Endothelial cell of umbilical vein (primary cell): ENCODE data around the gene DIDO1. TPM values are rescaled to one million over a fixed set of nuclear protein-coding genes. Genes with fewer than 3 reads are reported as not detected.

Source experiments
- BruUV-seq: library from RNA; stranded (reverse); fragments of 400-500 nt; replicated peaks from 2 replicates; lab custom pipeline; 2021; lab: Mats Ljungman, UMichigan
- CTCF ChIA-PET: fragments of 300-600, 350-600 bp; sonication (Branson Sonifier 250); formaldehyde crosslinking; loops from one replicate; lab custom pipeline; 2021; ENCODE audit warnings: antibody characterized with exemption, inconsistent platforms; lab: Charles Lee
- POLR2A ChIA-PET: fragments of 300-600, 350-600 bp; sonication (Branson Sonifier 250); formaldehyde crosslinking; loops from one replicate; lab custom pipeline; 2021; ENCODE audit warnings: antibody characterized with exemption, inconsistent platforms; lab: Charles Lee
- DNase-seq: peaks from one replicate; pipeline ENCODE4 v3.0.0-alpha.2; 2011; ENCODE audit warnings: low read depth, low spot score
- FAIRE-seq: peaks from 2 replicates; lab custom pipeline; 2011; peaks lifted over from hg19 to GRCh38; lab: Jason Lieb, UNC
- H2AFZ ChIP-seq: 2 replicates; pipeline ENCODE4 v1.6.0; 2012; ENCODE audit warnings: low read depth, low read length, control low read depth, inconsistent platforms
- H3K27ac ChIP-seq: 2 replicates; pipeline ENCODE4 v1.5.1; 2011; ENCODE audit warnings: low read depth, mild to moderate bottlenecking, control low read depth, low read length, moderate library complexity; ENCODE audit not compliant: insufficient read depth
- H3K27me3 ChIP-seq, 2 experiments: 2 replicates each; pipeline versions ENCODE4 v1.6.0 to v1.6.1; 2011; ENCODE audit warnings: low read length in 2 of 2, mixed read lengths in 1 of 2; ENCODE audit not compliant: control insufficient read depth in 2 of 2, insufficient read depth in 2 of 2
- H3K36me3 ChIP-seq, 2 experiments: 2 replicates in 1 of 2; 3 replicates in 1 of 2; pipeline ENCODE4 v1.5.1; 2011; ENCODE audit warnings: low read length in 2 of 2, mild to moderate bottlenecking in 1 of 2, moderate library complexity in 1 of 2; ENCODE audit not compliant: control insufficient read depth in 2 of 2, insufficient read depth in 2 of 2; ENCODE audit errors: extremely low read depth in 1 of 2
- H3K4me1 ChIP-seq: 3 replicates; pipeline ENCODE4 v1.5.1; 2011; ENCODE audit warnings: mild to moderate bottlenecking, low read length; ENCODE audit not compliant: control insufficient read depth, insufficient read depth; ENCODE audit errors: extremely low read depth
- H3K4me2 ChIP-seq: 2 replicates; pipeline ENCODE4 v1.6.1; 2011; ENCODE audit warnings: low read length, control low read depth, mixed read lengths; ENCODE audit not compliant: insufficient read depth
- H3K4me3 ChIP-seq, 3 experiments: fragments of 200-600 bp in 1 of 3; sonication (generic), shearing (Covaris generic) in 1 of 3; replicated peaks in 1 of 3; 2 replicates each; pipeline ENCODE4 v1.5.1; 2011 to 2016; ENCODE audit warnings: control low read depth in 3 of 3, low read length in 3 of 3, mild to moderate bottlenecking in 2 of 3, inconsistent platforms in 1 of 3, low read depth in 1 of 3, moderate library complexity in 1 of 3; ENCODE audit not compliant: insufficient read depth in 1 of 3
- H3K79me2 ChIP-seq: 2 replicates; pipeline ENCODE4 v1.6.0; 2012; ENCODE audit warnings: low read length, inconsistent platforms; ENCODE audit not compliant: control insufficient read depth, insufficient read depth
- H3K9ac ChIP-seq: replicated peaks from 2 replicates; pipeline ENCODE3; 2011; ENCODE audit warnings: low read length, control low read depth; ENCODE audit not compliant: insufficient read depth; ENCODE audit errors: extremely low read depth
- H3K9me1 ChIP-seq: replicated peaks from 3 replicates; pipeline ENCODE4 v1.6.0; 2011; ENCODE audit warnings: mild to moderate bottlenecking, low read length; ENCODE audit not compliant: control insufficient read depth, insufficient read depth; ENCODE audit errors: extremely low read depth
- H3K9me3 ChIP-seq: replicated peaks from 2 replicates; pipeline ENCODE4 v1.5.1; 2012; ENCODE audit warnings: low read length, inconsistent platforms; ENCODE audit not compliant: control insufficient read depth, insufficient read depth
- H4K20me1 ChIP-seq: replicated peaks from 2 replicates; pipeline ENCODE3; 2011; ENCODE audit warnings: mild to moderate bottlenecking, low read length; ENCODE audit not compliant: control insufficient read depth, insufficient read depth; ENCODE audit errors: extremely low read depth
- EZH2 ChIP-seq: IDR thresholded peaks from 2 replicates; pipeline ENCODE4 v1.6.1; 2012; ENCODE audit warnings: borderline replicate concordance, low read depth, mild to moderate bottlenecking, moderate library complexity, low read length, inconsistent platforms; ENCODE audit not compliant: severe bottlenecking
- FOS ChIP-seq: IDR thresholded peaks from 2 replicates; pipeline ENCODE4 v1.6.1; 2011; ENCODE audit warnings: mild to moderate bottlenecking, low read length, moderate library complexity, borderline replicate concordance; ENCODE audit not compliant: insufficient read depth
- GATA2 ChIP-seq: IDR thresholded peaks from 2 replicates; pipeline ENCODE4 v1.7.0; 2011; ENCODE audit warnings: low read depth, mild to moderate bottlenecking, moderate library complexity, mixed read lengths, low read length; ENCODE audit not compliant: insufficient read length, insufficient read depth
- JUN ChIP-seq: IDR thresholded peaks from 2 replicates; pipeline ENCODE4 v1.6.1; 2011; ENCODE audit warnings: borderline replicate concordance, low read depth; ENCODE audit not compliant: insufficient read length, insufficient read depth
- MYC ChIP-seq: IDR thresholded peaks from one replicate; pipeline ENCODE4 v1.6.1; 2011; ENCODE audit warnings: mild to moderate bottlenecking, low read depth, low read length
- POLR2A ChIP-seq: IDR thresholded peaks from 2 replicates; pipeline ENCODE4 v1.6.1; 2012; ENCODE audit warnings: low read depth, mild to moderate bottlenecking, control low read depth, low read length
- POLR2AphosphoS5 ChIP-seq: IDR thresholded peaks from 2 replicates; pipeline ENCODE4 v1.6.1; 2012; ENCODE audit warnings: low read depth, mild to moderate bottlenecking, control low read depth, low read length, moderate library complexity; ENCODE audit not compliant: insufficient read depth
- dilution Hi-C: fragments of 300-500 bp; cut with MboI; formaldehyde crosslinking; loops from one replicate; pipeline ENCODE4 v1.15.0; 2019; ENCODE audit warnings: low sequenced_read_pairs; ENCODE audit not compliant: extremely low pct_ligation_motif_present
- intact Hi-C: fragments of 100-400 bp; cut with micrococcal nuclease; formaldehyde crosslinking; loops from one replicate; pipeline ENCODE4 v1.10.0; 2022
- polyA plus RNA-seq, 4 experiments: library from polyadenylated mRNA; depleted of rRNA in 3 of 4; stranded (reverse) in 3 of 4; unstranded in 1 of 4; fragments of >200 nt; gene quantifications; 2 replicates each; pipeline versions ENCODE4 v1.2.1 to v1.2.3, GENCODE V29; 2011 to 2012; ENCODE audit warnings: missing spikeins in 1 of 4
- total RNA-seq: library from RNA; stranded (reverse); gene quantifications from 2 replicates; pipeline ENCODE4 v1.2.3, GENCODE V29; 2021
- TF ChIP-seq, protein P1 (sequence below): IDR thresholded peaks from 2 replicates; pipeline ENCODE4 v1.6.1; 2011; ENCODE audit not compliant: insufficient read depth, insufficient read length
- TF ChIP-seq, protein P2 (sequence below), 2 donors: IDR thresholded peaks; 1 replicate in 1 of 2; 2 replicates in 1 of 2; pipeline ENCODE4 v1.5.1; 2011; ENCODE audit warnings: low read length in 2 of 2, mild to moderate bottlenecking in 2 of 2, moderate library complexity in 2 of 2, control low read depth in 1 of 2, inconsistent platforms in 1 of 2, low read depth in 1 of 2; ENCODE audit not compliant: insufficient read depth in 1 of 2; ENCODE audit errors: extremely low read depth in 1 of 2

DIDO1 gene
- total and polyA plus RNA-seq, 2 donors (not counting 3 experiments of a cell fraction or from before 2014, with no cell fraction given), result 22.1 to 51.2 TPM

DNA sequence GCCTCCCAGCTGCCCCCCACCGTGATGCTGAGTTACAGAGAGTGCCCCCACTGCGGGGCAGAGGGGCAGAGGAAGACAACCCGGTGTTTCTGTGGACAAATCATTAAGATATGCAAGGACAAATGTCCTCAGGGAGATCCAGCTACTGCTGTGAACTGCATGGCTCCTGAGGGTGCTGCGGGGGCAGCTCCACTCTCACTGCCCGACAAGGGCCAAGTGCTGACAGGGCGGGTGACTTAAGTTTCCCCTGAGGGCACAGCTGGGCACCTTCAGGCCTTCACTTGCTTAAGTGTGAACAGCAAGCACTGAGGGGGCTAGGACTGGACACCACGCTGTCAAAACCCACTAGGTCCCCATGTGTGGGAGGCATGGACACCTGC is 38.5 kb downstream of the DIDO1 start:
- no peak overlapping the region for H2AFZ ChIP-seq
- H4K20me1 ChIP-seq, result no peaks in the 10 kb centered on the region
- no peak overlapping the region for H3K9ac ChIP-seq
- no peaks in the 10 kb centered on the region for H3K4me1 ChIP-seq
- ChIA-PET POLR2A (no interaction called here), CTCF (interaction anchor here (0.6 to 4.7 kb wide), 5 partner anchors 10 to 65 kb away, joined by 3 to 30 read pairs (median 4); no protein-coding TSS in a partner anchor)
- TF ChIP-seq GATA2 (no peak), JUN (no peak), MYC (no peak), POLR2A (no peak), POLR2AphosphoS5 (no peak), FOS (no peak), EZH2 (no peak)
- TF ChIP-seq, protein P1, sequence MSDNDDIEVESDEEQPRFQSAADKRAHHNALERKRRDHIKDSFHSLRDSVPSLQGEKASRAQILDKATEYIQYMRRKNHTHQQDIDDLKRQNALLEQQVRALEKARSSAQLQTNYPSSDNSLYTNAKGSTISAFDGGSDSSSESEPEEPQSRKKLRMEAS, result no peak
- TF ChIP-seq, protein P2, sequence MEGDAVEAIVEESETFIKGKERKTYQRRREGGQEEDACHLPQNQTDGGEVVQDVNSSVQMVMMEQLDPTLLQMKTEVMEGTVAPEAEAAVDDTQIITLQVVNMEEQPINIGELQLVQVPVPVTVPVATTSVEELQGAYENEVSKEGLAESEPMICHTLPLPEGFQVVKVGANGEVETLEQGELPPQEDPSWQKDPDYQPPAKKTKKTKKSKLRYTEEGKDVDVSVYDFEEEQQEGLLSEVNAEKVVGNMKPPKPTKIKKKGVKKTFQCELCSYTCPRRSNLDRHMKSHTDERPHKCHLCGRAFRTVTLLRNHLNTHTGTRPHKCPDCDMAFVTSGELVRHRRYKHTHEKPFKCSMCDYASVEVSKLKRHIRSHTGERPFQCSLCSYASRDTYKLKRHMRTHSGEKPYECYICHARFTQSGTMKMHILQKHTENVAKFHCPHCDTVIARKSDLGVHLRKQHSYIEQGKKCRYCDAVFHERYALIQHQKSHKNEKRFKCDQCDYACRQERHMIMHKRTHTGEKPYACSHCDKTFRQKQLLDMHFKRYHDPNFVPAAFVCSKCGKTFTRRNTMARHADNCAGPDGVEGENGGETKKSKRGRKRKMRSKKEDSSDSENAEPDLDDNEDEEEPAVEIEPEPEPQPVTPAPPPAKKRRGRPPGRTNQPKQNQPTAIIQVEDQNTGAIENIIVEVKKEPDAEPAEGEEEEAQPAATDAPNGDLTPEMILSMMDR (IDR thresholded peaks at IDR 0.05; ENCODE audit: extremely low read depth in 1 of 2, insufficient read depth in 1 of 2, low read depth in 1 of 2, low read length in 2 of 2), result no peak
- no peak overlapping the region for H3K27ac ChIP-seq
- H3K9me3 ChIP-seq, result no peaks in the 10 kb centered on the region
- H3K27me3 ChIP-seq, result no peaks in the 10 kb centered on the region
- H3K36me3 ChIP-seq, result peaks cover 20 to 49% of the 10 kb centered on the region in 2 experiments
- H3K9me1 ChIP-seq, result no peaks in the 10 kb centered on the region
- DNase-seq (no peak), FAIRE-seq (no peak)
- dilution Hi-C loops, result no loop called here
- no TSS peak for BruUV-seq
- no peaks in the 10 kb centered on the region for H3K79me2 ChIP-seq
- intact Hi-C loops, result no loop called here
- no peak overlapping the region for H3K4me2 ChIP-seq
- H3K4me3 ChIP-seq, result no peak overlapping the region
